PC-9 (cell line): ENCODE results near the gene FRMD8.

ENCODE experiments used
- CTCF ChIP-seq: fragments of 200-600 bp; sonication (generic); conservative IDR thresholded peaks from 2 replicates; pipeline ENCODE4 v1.6.1; 2017; ENCODE audit warnings: mixed run types, antibody characterized with exemption, mild to moderate bottlenecking, moderate library complexity
- EZH2 ChIP-seq: fragments of 200-600 bp; sonication (generic); IDR thresholded peaks from 2 replicates; pipeline ENCODE4 v1.8.0; 2017; ENCODE audit warnings: antibody characterized with exemption, low read depth

- TF ChIP-seq CTCF (no peak), EZH2 (no peak)
Observed at GRCh38 chr11:65379698-65380459, 6.6 kb upstream of the FRMD8 start.
